Liver (tissue), 9 donors: ENCODE data around the gene CYFIP1. TPM values are rescaled to one million over a fixed set of nuclear protein-coding genes. Genes with fewer than 3 reads are reported as not detected.

Experiments
- DNase-seq: peaks from one replicate; pipeline ENCODE4 v3.0.0-alpha.2; 2017; ENCODE audit warnings: low spot score
- H3K27ac ChIP-seq, 2 donors: one replicate each; pipeline ENCODE4 v1.7.0; 2013; ENCODE audit warnings: inconsistent platforms in 2 of 2, low read length in 2 of 2, control low read depth in 1 of 2, low read depth in 1 of 2, mild to moderate bottlenecking in 1 of 2
- H3K27me3 ChIP-seq, 4 donors: one replicate each; pipeline versions ENCODE4 v1.6.1 to v1.7.0; 2013; ENCODE audit warnings: low read length in 3 of 4, inconsistent platforms in 1 of 4, mild to moderate bottlenecking in 1 of 4, moderate library complexity in 1 of 4; ENCODE audit not compliant: control insufficient read depth in 4 of 4, insufficient read depth in 4 of 4
- H3K36me3 ChIP-seq, 4 donors: one replicate each; pipeline versions ENCODE4 v1.6.1 to v1.7.0; 2013; ENCODE audit warnings: low read length in 3 of 4, mild to moderate bottlenecking in 3 of 4, low read depth in 1 of 4, moderate library complexity in 1 of 4; ENCODE audit not compliant: control insufficient read depth in 4 of 4, insufficient read depth in 3 of 4
- H3K4me1 ChIP-seq, 4 donors: one replicate each; pipeline versions ENCODE4 v1.6.1 to v1.7.0; 2013; ENCODE audit warnings: low read length in 3 of 4, mild to moderate bottlenecking in 3 of 4, moderate library complexity in 1 of 4; ENCODE audit not compliant: control insufficient read depth in 4 of 4, insufficient read depth in 4 of 4
- H3K4me3 ChIP-seq, 3 donors: one replicate each; pipeline versions ENCODE4 v1.6.1 to v1.7.0; 2013; ENCODE audit warnings: low read length in 3 of 3, control low read depth in 1 of 3, low read depth in 1 of 3, mild to moderate bottlenecking in 1 of 3
- H3K9ac ChIP-seq, 2 donors: one replicate each; pipeline ENCODE4 v1.7.0; 2013; ENCODE audit warnings: low read length in 2 of 2, mild to moderate bottlenecking in 2 of 2, moderate library complexity in 2 of 2, control low read depth in 1 of 2, low read depth in 1 of 2
- H3K9me3 ChIP-seq, 4 donors: one replicate each; pipeline versions ENCODE4 v1.6.1 to v1.7.0; 2013; ENCODE audit warnings: low read length in 3 of 4; ENCODE audit not compliant: control insufficient read depth in 4 of 4
- CTCF ChIP-seq: fragments of 150-350 bp; IDR thresholded peaks from 2 replicates; pipeline ENCODE4 v1.5.1; 2017; ENCODE audit warnings: improper control_type of control experiment, low read depth, low read length; ENCODE audit not compliant: missing input control
- EGR1 ChIP-seq, 2 donors: IDR thresholded peaks; 2 replicates each; pipeline ENCODE4 v1.6.1; 2016 to 2018; ENCODE audit warnings: antibody characterized with exemption in 2 of 2, low read depth in 2 of 2
- FOXA1 ChIP-seq: IDR thresholded peaks from 2 replicates; pipeline ENCODE4 v1.6.1; 2016; ENCODE audit warnings: antibody characterized with exemption
- FOXA2 ChIP-seq: IDR thresholded peaks from 2 replicates; pipeline ENCODE4 v1.6.1; 2016; ENCODE audit warnings: antibody characterized with exemption
- GABPA ChIP-seq, 2 donors: IDR thresholded peaks in 1 of 2; conservative IDR thresholded peaks in 1 of 2; 2 replicates each; pipeline ENCODE4 v1.6.1; 2016; ENCODE audit warnings: antibody characterized with exemption in 2 of 2, mild to moderate bottlenecking in 1 of 2, moderate library complexity in 1 of 2
- HNF4A ChIP-seq, 2 donors: conservative IDR thresholded peaks; 2 replicates each; pipeline ENCODE4 v1.6.1; 2016; ENCODE audit warnings: antibody characterized with exemption in 2 of 2, mild to moderate bottlenecking in 2 of 2
- HNF4G ChIP-seq: IDR thresholded peaks from 2 replicates; pipeline ENCODE4 v1.6.1; 2016; ENCODE audit warnings: antibody characterized with exemption
- JUND ChIP-seq, 2 donors: IDR thresholded peaks; 2 replicates each; pipeline ENCODE4 v1.6.1; 2016; ENCODE audit warnings: antibody characterized with exemption in 2 of 2
- MAX ChIP-seq: IDR thresholded peaks from 2 replicates; pipeline ENCODE4 v1.6.1; 2016; ENCODE audit warnings: antibody characterized with exemption
- NR2F2 ChIP-seq: IDR thresholded peaks from 2 replicates; pipeline ENCODE4 v1.6.1; 2016; ENCODE audit warnings: antibody characterized with exemption
- RAD21 ChIP-seq, 2 donors: IDR thresholded peaks; 2 replicates each; pipeline ENCODE4 v1.6.1; 2016; ENCODE audit warnings: antibody characterized with exemption in 2 of 2, mild to moderate bottlenecking in 2 of 2
- RXRA ChIP-seq, 2 donors: IDR thresholded peaks; 2 replicates each; pipeline ENCODE4 v1.6.1; 2017 to 2018; ENCODE audit warnings: antibody characterized with exemption in 2 of 2, mild to moderate bottlenecking in 1 of 2
- SP1 ChIP-seq: IDR thresholded peaks from 2 replicates; pipeline ENCODE4 v1.6.1; 2018; ENCODE audit warnings: antibody characterized with exemption, mild to moderate bottlenecking
- TAF1 ChIP-seq: conservative IDR thresholded peaks from 2 replicates; pipeline ENCODE4 v1.6.1; 2016; ENCODE audit warnings: antibody characterized with exemption, mild to moderate bottlenecking
- YY1 ChIP-seq: IDR thresholded peaks from 2 replicates; pipeline ENCODE4 v1.6.1; 2016; ENCODE audit warnings: antibody characterized with exemption, mild to moderate bottlenecking
- WGBS: extraction: QIAGEN DNeasy Blood & Tissue Kit; methylation state at CpG from one replicate; pipeline ENCODE4 v1.1.7; 2013; 5-methylcytosine and 5-hydroxymethylcytosine counted together
- polyA plus RNA-seq, 2 donors: library from polyadenylated mRNA; stranded (reverse) in 1 of 2; unstranded in 1 of 2; fragments of 200-250 nt in 1 of 2; fragments of >200 nt in 1 of 2; fragmentation: Nextera tagmentation in 1 of 2; extraction: Ambion mirVana in 1 of 2; gene quantifications; one replicate each; pipeline versions ENCODE4 v1.2.1 to v1.2.3, GENCODE V29; 2013 to 2015
- total RNA-seq, 2 donors: library from RNA; depleted of rRNA; stranded (reverse); fragments of >200 nt; gene quantifications; one replicate each; pipeline ENCODE4 v1.2.3, GENCODE V29; 2014
- TF ChIP-seq, protein P1 (sequence below): IDR thresholded peaks from 2 replicates; pipeline ENCODE4 v1.6.1; 2016; ENCODE audit warnings: antibody characterized with exemption, mild to moderate bottlenecking
- TF ChIP-seq, protein P2 (sequence below): IDR thresholded peaks from 2 replicates; pipeline ENCODE4 v1.6.1; 2016; ENCODE audit warnings: antibody characterized with exemption
- TF ChIP-seq, protein P3 (sequence below): IDR thresholded peaks from 2 replicates; pipeline ENCODE4 v1.6.1; 2016; ENCODE audit warnings: antibody characterized with exemption
- donor health status: healthy.
- donor health status: healthy.
- donor health status: healthy.
- donor health status: healthy.
- donor health status: healthy.

CYFIP1 gene
- total and polyA plus RNA-seq, 4 donors, result 13.5 to 48.3 (median 38.3) TPM

DNA sequence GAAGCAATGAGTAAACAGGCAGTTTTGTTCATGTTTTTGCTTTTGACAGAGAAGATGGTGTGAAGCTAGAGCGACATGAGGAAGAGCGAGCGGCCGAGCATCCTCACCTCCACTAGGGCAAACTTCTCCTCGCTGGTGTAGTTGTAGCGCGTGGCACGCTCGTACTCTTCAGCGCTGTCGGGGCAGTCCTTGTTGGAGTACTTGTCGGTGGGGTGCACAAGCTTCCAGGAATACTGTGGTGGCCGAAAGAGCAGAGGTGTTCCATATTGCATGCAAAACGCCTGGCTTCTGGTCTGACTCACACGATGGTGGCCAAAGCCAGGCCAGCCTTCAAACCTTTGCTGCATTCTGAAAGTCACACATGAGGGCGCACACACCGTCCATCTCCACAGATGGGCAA, 54.3 kb downstream of the CYFIP1 start:
- Histone ChIP-seq H3K9me3 (no peaks in the 10 kb centered on the region), H3K27ac (no peak overlapping the region), H3K4me1 (no peaks in the 10 kb centered on the region), H3K9ac (no peak overlapping the region), H3K27me3 (no peaks in the 10 kb centered on the region), H3K4me3 (no peak overlapping the region), H3K36me3 (peaks cover 3 to 23% (median 8%) of the 10 kb centered on the region in 4 donors)
- no peak for TF ChIP-seq HNF4A (conservative IDR thresholded peaks at IDR 0.05)
- TF ChIP-seq, protein P1, sequence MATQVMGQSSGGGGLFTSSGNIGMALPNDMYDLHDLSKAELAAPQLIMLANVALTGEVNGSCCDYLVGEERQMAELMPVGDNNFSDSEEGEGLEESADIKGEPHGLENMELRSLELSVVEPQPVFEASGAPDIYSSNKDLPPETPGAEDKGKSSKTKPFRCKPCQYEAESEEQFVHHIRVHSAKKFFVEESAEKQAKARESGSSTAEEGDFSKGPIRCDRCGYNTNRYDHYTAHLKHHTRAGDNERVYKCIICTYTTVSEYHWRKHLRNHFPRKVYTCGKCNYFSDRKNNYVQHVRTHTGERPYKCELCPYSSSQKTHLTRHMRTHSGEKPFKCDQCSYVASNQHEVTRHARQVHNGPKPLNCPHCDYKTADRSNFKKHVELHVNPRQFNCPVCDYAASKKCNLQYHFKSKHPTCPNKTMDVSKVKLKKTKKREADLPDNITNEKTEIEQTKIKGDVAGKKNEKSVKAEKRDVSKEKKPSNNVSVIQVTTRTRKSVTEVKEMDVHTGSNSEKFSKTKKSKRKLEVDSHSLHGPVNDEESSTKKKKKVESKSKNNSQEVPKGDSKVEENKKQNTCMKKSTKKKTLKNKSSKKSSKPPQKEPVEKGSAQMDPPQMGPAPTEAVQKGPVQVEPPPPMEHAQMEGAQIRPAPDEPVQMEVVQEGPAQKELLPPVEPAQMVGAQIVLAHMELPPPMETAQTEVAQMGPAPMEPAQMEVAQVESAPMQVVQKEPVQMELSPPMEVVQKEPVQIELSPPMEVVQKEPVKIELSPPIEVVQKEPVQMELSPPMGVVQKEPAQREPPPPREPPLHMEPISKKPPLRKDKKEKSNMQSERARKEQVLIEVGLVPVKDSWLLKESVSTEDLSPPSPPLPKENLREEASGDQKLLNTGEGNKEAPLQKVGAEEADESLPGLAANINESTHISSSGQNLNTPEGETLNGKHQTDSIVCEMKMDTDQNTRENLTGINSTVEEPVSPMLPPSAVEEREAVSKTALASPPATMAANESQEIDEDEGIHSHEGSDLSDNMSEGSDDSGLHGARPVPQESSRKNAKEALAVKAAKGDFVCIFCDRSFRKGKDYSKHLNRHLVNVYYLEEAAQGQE, result no peak
- TF ChIP-seq FOXA1, result no peak
- no peak for TF ChIP-seq NR2F2
- TF ChIP-seq HNF4G, result no peak
- TF ChIP-seq YY1, result no peak
- no peak for TF ChIP-seq FOXA2
- no peak for TF ChIP-seq JUND (IDR thresholded peaks at IDR 0.05)
- no peak for TF ChIP-seq RXRA (IDR thresholded peaks at IDR 0.05)
- TF ChIP-seq MAX, result no peak
- no peak for TF ChIP-seq EGR1 (IDR thresholded peaks at IDR 0.05; ENCODE audit: low read depth in 2 of 2)
- TF ChIP-seq RAD21 (IDR thresholded peaks at IDR 0.05), result no peak
- TF ChIP-seq, protein P2, sequence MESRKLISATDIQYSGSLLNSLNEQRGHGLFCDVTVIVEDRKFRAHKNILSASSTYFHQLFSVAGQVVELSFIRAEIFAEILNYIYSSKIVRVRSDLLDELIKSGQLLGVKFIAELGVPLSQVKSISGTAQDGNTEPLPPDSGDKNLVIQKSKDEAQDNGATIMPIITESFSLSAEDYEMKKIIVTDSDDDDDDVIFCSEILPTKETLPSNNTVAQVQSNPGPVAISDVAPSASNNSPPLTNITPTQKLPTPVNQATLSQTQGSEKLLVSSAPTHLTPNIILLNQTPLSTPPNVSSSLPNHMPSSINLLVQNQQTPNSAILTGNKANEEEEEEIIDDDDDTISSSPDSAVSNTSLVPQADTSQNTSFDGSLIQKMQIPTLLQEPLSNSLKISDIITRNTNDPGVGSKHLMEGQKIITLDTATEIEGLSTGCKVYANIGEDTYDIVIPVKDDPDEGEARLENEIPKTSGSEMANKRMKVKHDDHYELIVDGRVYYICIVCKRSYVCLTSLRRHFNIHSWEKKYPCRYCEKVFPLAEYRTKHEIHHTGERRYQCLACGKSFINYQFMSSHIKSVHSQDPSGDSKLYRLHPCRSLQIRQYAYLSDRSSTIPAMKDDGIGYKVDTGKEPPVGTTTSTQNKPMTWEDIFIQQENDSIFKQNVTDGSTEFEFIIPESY, result no peak
- TF ChIP-seq GABPA (IDR thresholded peaks at IDR 0.05 in 1 of 2, conservative IDR thresholded peaks at IDR 0.05 in 1 of 2), result no peak
- no peak for TF ChIP-seq TAF1
- TF ChIP-seq, protein P3, sequence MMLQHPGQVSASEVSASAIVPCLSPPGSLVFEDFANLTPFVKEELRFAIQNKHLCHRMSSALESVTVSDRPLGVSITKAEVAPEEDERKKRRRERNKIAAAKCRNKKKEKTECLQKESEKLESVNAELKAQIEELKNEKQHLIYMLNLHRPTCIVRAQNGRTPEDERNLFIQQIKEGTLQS, result no peak
- no peak for TF ChIP-seq SP1
- WGBS, result 98% methylated on average over 17 of the region's 17 CpGs
- DNase-seq, result no peak

GRCh38 chr15:22922003-22922402, 58.2 kb downstream of the CYFIP1 start:
- WGBS, result 96% methylated on average over 5 of the region's 5 CpGs
- peaks cover 8 to 43% (median 19%) of the 10 kb centered on the region in 4 donors for H3K36me3 ChIP-seq
- TF ChIP-seq RAD21 (IDR thresholded peaks at IDR 0.05) (no peak), HNF4G (no peak), HNF4A (conservative IDR thresholded peaks at IDR 0.05) (no peak), MAX (no peak), JUND (IDR thresholded peaks at IDR 0.05) (no peak), CTCF (no peak), YY1 (no peak), FOXA1 (no peak), EGR1 (IDR thresholded peaks at IDR 0.05; ENCODE audit: low read depth in 2 of 2) (no peak), RXRA (IDR thresholded peaks at IDR 0.05) (no peak), FOXA2 (no peak), TAF1 (no peak), NR2F2 (no peak)
- TF ChIP-seq, protein P1, result no peak
- TF ChIP-seq, protein P2, result no peak

More at GRCh38 chr15:22922003-22922402, 58.2 kb downstream of the CYFIP1 start:
- Histone ChIP-seq H3K9me3 (no peaks in the 10 kb centered on the region), H3K9ac (no peak overlapping the region), H3K27me3 (no peaks in the 10 kb centered on the region), H3K4me1 (no peaks in the 10 kb centered on the region), H3K4me3 (no peak overlapping the region), H3K27ac (no peak overlapping the region)
- DNase-seq, result no peak
